GM12801 (cell line): ENCODE data around the gene PIK3C2G.

Source experiments
- CTCF ChIP-seq: IDR thresholded peaks from one replicate; pipeline ENCODE4 v1.5.1; 2011; ENCODE audit warnings: control low read depth; ENCODE audit not compliant: insufficient read length; ENCODE audit errors: extremely low read depth

The PIK3C2G gene

GRCh38 chr12:18620986-18621385 is 359.7 kb downstream of the PIK3C2G start:
- TF ChIP-seq CTCF, result no peak

GRCh38 chr12:18629445-18629844 is 368.1 kb downstream of the PIK3C2G start:
- no peak for TF ChIP-seq CTCF

- no peak for TF ChIP-seq CTCF
These were observed 368.6 kb downstream of the PIK3C2G start for GRCh38 chr12:18629916-18630315.

- TF ChIP-seq CTCF, result no peak
These were observed 370.0 kb downstream of the PIK3C2G start for GRCh38 chr12:18631339-18631738.

GRCh38 chr12:18632848-18633247 is 371.5 kb downstream of the PIK3C2G start:
- TF ChIP-seq CTCF, result no peak

GRCh38 chr12:18634382-18634781 is 373.1 kb downstream of the PIK3C2G start:
- TF ChIP-seq CTCF, result no peak

GRCh38 chr12:18640321-18640955 is 379.1 kb downstream of the PIK3C2G start:
- TF ChIP-seq CTCF, result no peak
